GM12878 (cell line): ENCODE measurements around the gene RASL12.

ENCODE experiments used
- ATF3 ChIP-seq: IDR thresholded peaks from 2 replicates; pipeline ENCODE4 v1.6.1; 2011; ENCODE audit warnings: low read depth, mild to moderate bottlenecking, low read length, moderate library complexity, borderline replicate concordance; ENCODE audit errors: extremely low read depth
- BCL11A ChIP-seq: IDR thresholded peaks from 2 replicates; pipeline ENCODE4 v1.6.1; 2011; ENCODE audit warnings: low read depth, low read length
- BHLHE40 ChIP-seq, 2 experiments: fragments of 450-650 bp in 1 of 2; IDR thresholded peaks; 2 replicates each; pipeline ENCODE4 v1.6.1; 2011 to 2017; ENCODE audit warnings: low read depth in 2 of 2, borderline replicate concordance in 1 of 2, improper control_type of control experiment in 1 of 2, low read length in 1 of 2, mild to moderate bottlenecking in 1 of 2
- CHD2 ChIP-seq: IDR thresholded peaks from 2 replicates; pipeline ENCODE4 v1.6.1; 2011; ENCODE audit warnings: low read depth, low read length, improper control_type of control experiment, borderline replicate concordance
- CTCF ChIP-seq, 3 experiments: IDR thresholded peaks in 2 of 3; conservative IDR thresholded peaks in 1 of 3; 2 replicates each; pipeline ENCODE4 v1.5.1; 2011; ENCODE audit warnings: low read depth in 3 of 3, low read length in 3 of 3, mild to moderate bottlenecking in 3 of 3, control low read depth in 2 of 3, moderate library complexity in 2 of 3, inconsistent platforms in 1 of 3, mixed read lengths in 1 of 3; ENCODE audit not compliant: control insufficient read depth in 2 of 3, insufficient read depth in 1 of 3; ENCODE audit errors: extremely low read depth in 1 of 3
- EED ChIP-seq: sonication (generic); IDR thresholded peaks from 2 replicates; pipeline ENCODE4 v1.6.1; 2016; ENCODE audit warnings: antibody characterized with exemption, low read depth
- FOS ChIP-seq: IDR thresholded peaks from 3 replicates; pipeline ENCODE4 v1.6.1; 2011; ENCODE audit warnings: borderline replicate concordance; ENCODE audit not compliant: insufficient read length; ENCODE audit errors: extremely low read depth
- IRF3 ChIP-seq: fragments of 450-650 bp; IDR thresholded peaks from 2 replicates; pipeline ENCODE4 v1.6.1; 2014; ENCODE audit warnings: mild to moderate bottlenecking
- MTA3 ChIP-seq: IDR thresholded peaks from 2 replicates; pipeline ENCODE4 v1.6.1; 2012; ENCODE audit warnings: low read length, inconsistent platforms, borderline replicate concordance
- POLR2A ChIP-seq: IDR thresholded peaks from 2 replicates; pipeline ENCODE4 v1.6.1; 2011; ENCODE audit warnings: low read depth, mild to moderate bottlenecking, low read length
- SMAD5 ChIP-seq: IDR thresholded peaks from 2 replicates; pipeline ENCODE4 v1.6.1; 2016; ENCODE audit warnings: antibody characterized with exemption, low read depth
- TCF7 ChIP-seq: IDR thresholded peaks from 2 replicates; pipeline ENCODE4 v1.6.1; 2014; ENCODE audit warnings: antibody characterized with exemption, borderline replicate concordance
- TF ChIP-seq, protein P1 (sequence below): fragments of 450-650 bp; IDR thresholded peaks from 2 replicates; pipeline ENCODE4 v1.6.1; 2017; ENCODE audit warnings: mild to moderate bottlenecking, moderate library complexity

DNA sequence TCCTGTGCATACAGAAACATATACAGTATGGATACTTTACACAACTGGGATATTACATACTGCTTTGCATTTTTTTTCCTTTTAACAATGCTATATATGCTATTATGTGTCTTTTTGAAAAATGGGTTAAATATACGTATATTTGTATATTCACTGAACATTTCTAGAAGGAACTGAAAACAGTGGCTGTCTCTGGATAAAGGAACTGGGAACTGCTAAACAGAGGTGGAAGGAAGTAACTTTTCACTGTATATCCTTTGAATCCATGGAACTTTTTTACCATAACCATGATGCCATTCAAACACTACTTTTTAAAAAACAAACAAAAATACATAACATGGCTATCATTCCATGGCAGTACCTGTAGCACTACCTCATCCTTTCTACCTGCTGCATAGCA lies 40.2 kb downstream of the RASL12 start:
- no peak for TF ChIP-seq BHLHE40 (IDR thresholded peaks at IDR 0.05; ENCODE audit: borderline replicate concordance in 1 of 2, low read depth in 2 of 2, low read length in 1 of 2)
- TF ChIP-seq POLR2A = no peak
- TF ChIP-seq, protein P1, sequence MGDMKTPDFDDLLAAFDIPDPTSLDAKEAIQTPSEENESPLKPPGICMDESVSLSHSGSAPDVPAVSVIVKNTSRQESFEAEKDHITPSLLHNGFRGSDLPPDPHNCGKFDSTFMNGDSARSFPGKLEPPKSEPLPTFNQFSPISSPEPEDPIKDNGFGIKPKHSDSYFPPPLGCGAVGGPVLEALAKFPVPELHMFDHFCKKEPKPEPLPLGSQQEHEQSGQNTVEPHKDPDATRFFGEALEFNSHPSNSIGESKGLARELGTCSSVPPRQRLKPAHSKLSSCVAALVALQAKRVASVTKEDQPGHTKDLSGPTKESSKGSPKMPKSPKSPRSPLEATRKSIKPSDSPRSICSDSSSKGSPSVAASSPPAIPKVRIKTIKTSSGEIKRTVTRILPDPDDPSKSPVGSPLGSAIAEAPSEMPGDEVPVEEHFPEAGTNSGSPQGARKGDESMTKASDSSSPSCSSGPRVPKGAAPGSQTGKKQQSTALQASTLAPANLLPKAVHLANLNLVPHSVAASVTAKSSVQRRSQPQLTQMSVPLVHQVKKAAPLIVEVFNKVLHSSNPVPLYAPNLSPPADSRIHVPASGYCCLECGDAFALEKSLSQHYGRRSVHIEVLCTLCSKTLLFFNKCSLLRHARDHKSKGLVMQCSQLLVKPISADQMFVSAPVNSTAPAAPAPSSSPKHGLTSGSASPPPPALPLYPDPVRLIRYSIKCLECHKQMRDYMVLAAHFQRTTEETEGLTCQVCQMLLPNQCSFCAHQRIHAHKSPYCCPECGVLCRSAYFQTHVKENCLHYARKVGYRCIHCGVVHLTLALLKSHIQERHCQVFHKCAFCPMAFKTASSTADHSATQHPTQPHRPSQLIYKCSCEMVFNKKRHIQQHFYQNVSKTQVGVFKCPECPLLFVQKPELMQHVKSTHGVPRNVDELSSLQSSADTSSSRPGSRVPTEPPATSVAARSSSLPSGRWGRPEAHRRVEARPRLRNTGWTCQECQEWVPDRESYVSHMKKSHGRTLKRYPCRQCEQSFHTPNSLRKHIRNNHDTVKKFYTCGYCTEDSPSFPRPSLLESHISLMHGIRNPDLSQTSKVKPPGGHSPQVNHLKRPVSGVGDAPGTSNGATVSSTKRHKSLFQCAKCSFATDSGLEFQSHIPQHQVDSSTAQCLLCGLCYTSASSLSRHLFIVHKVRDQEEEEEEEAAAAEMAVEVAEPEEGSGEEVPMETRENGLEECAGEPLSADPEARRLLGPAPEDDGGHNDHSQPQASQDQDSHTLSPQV = no peak
- TF ChIP-seq IRF3 = no peak
- TF ChIP-seq FOS = no peak
- TF ChIP-seq TCF7 = no peak
- no peak for TF ChIP-seq CHD2
- no peak for TF ChIP-seq SMAD5
- TF ChIP-seq CTCF (IDR thresholded peaks at IDR 0.05 in 2 of 3, conservative IDR thresholded peaks at IDR 0.05 in 1 of 3; ENCODE audit: control insufficient read depth in 2 of 3, extremely low read depth in 1 of 3, insufficient read depth in 1 of 3, low read depth in 3 of 3, low read length in 3 of 3) = no peak
- TF ChIP-seq BCL11A = no peak
- no peak for TF ChIP-seq ATF3
- no peak for TF ChIP-seq MTA3
- TF ChIP-seq EED = no peak
